BJ (cell line): ENCODE measurements around the gene TNIP1. TPM values are rescaled to one million over a fixed set of nuclear protein-coding genes. Genes with fewer than 3 reads are reported as not detected.

Experiments
- CTCF ChIA-PET: fragments of 350-600 bp; formaldehyde crosslinking; extraction: SDS; loops from one replicate; lab custom pipeline; 2021; ENCODE audit warnings: antibody characterized with exemption, inconsistent platforms; lab: Yijun Ruan, JAX
- POLR2A ChIA-PET: fragments of 300-600 bp; sonication (Branson Sonifier 250); formaldehyde crosslinking; extraction: SDS; loops from one replicate; lab custom pipeline; 2021; ENCODE audit warnings: antibody characterized with exemption; lab: Charles Lee
- DNase-seq: peaks from one replicate; pipeline ENCODE4 v3.0.0-alpha.2; 2011; ENCODE audit warnings: low read depth
- H3K27me3 ChIP-seq: 2 replicates; pipeline ENCODE4 v1.6.0; 2011; ENCODE audit warnings: low read length; ENCODE audit not compliant: control insufficient read depth, insufficient read depth
- H3K36me3 ChIP-seq: 2 replicates; pipeline ENCODE4 v1.5.1; 2011; ENCODE audit warnings: low read length; ENCODE audit not compliant: control insufficient read depth, insufficient read depth
- H3K4me3 ChIP-seq: 2 replicates; pipeline ENCODE4 v1.5.1; 2011; ENCODE audit warnings: low read depth, mild to moderate bottlenecking, control low read depth, low read length
- CTCF ChIP-seq: IDR thresholded peaks from 2 replicates; pipeline ENCODE4 v1.5.1; 2011; ENCODE audit warnings: low read depth, mild to moderate bottlenecking, control low read depth, inconsistent platforms, low read length, moderate library complexity; ENCODE audit not compliant: insufficient read depth
- polyA minus RNA-seq: library from RNA; depleted of rRNA, polyadenylated mRNA; stranded (reverse); fragments of >200 nt; gene quantifications from 2 replicates; pipeline ENCODE4 v1.2.3, GENCODE V29; 2011; rRNA and poly(A)+ RNA removed
- polyA plus RNA-seq: library from polyadenylated mRNA; depleted of rRNA; stranded (reverse); fragments of >200 nt; gene quantifications from 2 replicates; pipeline ENCODE4 v1.2.3, GENCODE V29; 2011; rRNA removed

Gene TNIP1
- polyA plus RNA-seq: 54.5 and 80.8 TPM in 2 replicates
- polyA minus RNA-seq: 60.9 and 76.3 TPM in 2 replicates

- H3K36me3 ChIP-seq: peaks cover 6% of the 10 kb centered on the region
- CTCF ChIA-PET: interaction anchor here (0.7 to 3.4 kb wide), 13 partner anchors 10 to 85 kb away, joined by 3 to 14 read pairs (median 4); no protein-coding TSS in a partner anchor
- POLR2A ChIA-PET: interaction anchor here (1.4 kb wide), 1 partner anchor 13 kb away, joined by 6 read pairs; no protein-coding TSS in a partner anchor
Measured at GRCh38 chr5:151080613-151081430, at the start of gene TNIP1. TNIP1 (minus strand) TSS chr5:151081034; CDS start chr5:151065095, 15,939 bp downstream.

GRCh38 chr5:151130235-151130921 is 49.5 kb upstream of the TNIP1 start:
- no peak for DNase-seq
- TF ChIP-seq CTCF: no peak
- H3K4me3 ChIP-seq: no peak overlapping the region
- no peaks in the 10 kb centered on the region for H3K27me3 ChIP-seq
- H3K36me3 ChIP-seq: peaks cover 57% of the 10 kb centered on the region
- ChIA-PET CTCF (interaction anchor here (0.6 to 9.9 kb wide), 7 partner anchors 9 to 794 kb away, joined by 3 to 184 read pairs (median 5); no protein-coding TSS in a partner anchor), POLR2A (interaction anchor here (1.0 kb wide), 1 partner anchor 20 kb away, joined by 10 read pairs; no protein-coding TSS in a partner anchor)

More at GRCh38 chr5:151080613-151081430, at the start of gene TNIP1:
- TF ChIP-seq CTCF: no peak
- peak within 1 kb of the TSS; percentile 92 for H3K4me3 ChIP-seq
- no peak for DNase-seq
- H3K27me3 ChIP-seq: no peaks in the 10 kb centered on the region

DNA sequence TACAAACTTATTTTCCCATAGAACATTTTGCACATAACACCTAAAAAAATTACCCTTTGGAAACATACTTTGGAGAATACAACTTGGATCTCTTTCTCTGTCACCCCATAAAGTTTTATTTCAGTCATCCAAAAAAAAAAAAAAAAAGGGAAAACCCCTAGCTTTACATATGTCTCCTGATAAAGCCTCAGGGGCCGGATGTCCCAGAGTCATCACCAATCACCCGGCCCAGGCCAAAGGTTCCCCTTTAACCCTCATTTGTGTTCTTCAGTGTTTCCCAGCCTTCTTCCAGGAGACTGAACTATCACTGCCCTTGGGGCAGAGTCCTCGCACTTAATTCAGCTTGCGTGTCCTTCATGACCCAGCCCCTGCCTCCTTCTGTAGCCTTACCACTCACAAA is 48.0 kb upstream of the TNIP1 start:
- H3K36me3 ChIP-seq: peaks cover 48% of the 10 kb centered on the region
- ChIA-PET POLR2A (no interaction called here), CTCF (interaction anchor here (1.0 to 9.9 kb wide), 6 partner anchors 13 to 187 kb away, joined by 3 to 184 read pairs (median 5); no protein-coding TSS in a partner anchor)
- no peaks in the 10 kb centered on the region for H3K27me3 ChIP-seq
- DNase-seq: no peak
- no peak for TF ChIP-seq CTCF
- no peak overlapping the region for H3K4me3 ChIP-seq

DNA sequence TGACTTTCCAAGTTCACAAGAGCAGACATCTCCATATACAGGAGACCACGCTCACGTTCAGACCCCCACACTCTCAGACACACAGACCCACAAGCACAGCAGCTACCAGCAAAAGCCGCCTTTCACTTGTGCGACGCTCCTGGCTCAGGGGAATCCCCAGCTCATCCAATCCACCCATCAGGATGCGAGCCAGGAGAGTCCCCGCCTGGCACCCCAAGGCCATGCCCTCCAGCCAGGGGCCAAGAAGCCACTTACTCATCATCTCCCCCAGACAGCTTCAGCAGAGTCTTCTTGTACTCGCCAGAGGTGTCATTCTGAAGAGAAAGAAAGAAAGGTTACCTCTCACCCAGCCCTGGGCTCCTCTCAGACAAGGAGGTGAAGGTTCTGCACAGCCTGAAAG is 47.1 kb upstream of the TNIP1 start:
- Histone ChIP-seq H3K27me3 (no peaks in the 10 kb centered on the region), H3K36me3 (peaks cover 48% of the 10 kb centered on the region), H3K4me3 (no peak overlapping the region)
- TF ChIP-seq CTCF: no peak
- ChIA-PET CTCF (interaction anchor here (1.1 to 9.9 kb wide), 3 partner anchors 13 to 76 kb away, joined by 3 to 184 read pairs (median 84); no protein-coding TSS in a partner anchor), POLR2A (no interaction called here)
- no peak for DNase-seq
